ENCODE data around the gene KRT7. TPM values are rescaled to one million over a fixed set of nuclear protein-coding genes. Genes with fewer than 3 reads are reported as not detected.

Gene KRT7
- total RNA-seq, 2 experiments from 2014 or later: not detected

DNA sequence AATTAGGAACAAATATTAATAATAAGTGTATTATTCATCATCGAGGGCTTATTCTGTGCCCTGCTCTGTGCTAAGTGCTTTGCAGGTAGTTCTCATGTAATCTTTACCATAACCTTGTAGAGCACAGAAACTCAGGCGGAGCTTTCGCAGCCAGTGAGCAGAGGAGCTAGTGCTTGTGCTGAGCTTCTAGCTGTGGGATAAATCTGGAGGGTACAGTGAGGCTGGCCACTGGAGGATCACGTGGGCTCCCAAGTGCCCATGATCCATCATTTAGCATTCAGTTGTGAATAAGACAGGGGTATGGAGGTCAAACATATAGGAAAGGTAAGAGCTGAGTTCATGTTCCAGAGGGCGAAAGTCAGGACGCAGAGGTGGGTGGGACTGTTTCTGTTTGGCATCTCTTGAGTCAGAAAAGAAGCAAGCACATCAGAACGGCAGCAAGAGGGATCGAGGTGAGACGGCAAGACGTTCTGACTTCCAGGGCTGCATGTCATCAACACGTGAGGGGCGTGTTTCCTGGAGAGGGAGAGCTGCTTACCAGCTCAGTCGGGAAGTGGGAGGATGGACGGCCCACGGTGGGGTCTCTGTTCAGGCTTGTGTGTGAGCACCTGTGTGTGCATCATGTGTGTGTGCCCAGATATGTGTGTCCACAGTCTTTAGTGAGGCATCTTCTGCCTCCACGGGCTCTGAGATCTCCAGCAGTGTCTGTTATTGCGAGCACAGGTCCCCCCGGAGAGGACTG, 24.4 kb upstream of the KRT7 start:
- no peak overlapping the region for H3K27ac ChIP-seq (ENCODE audit: low read depth in 1 of 2, low read length in 2 of 2)
- no peak for DNase-seq
- no peaks in the 10 kb centered on the region for H3K9me3 Mint-ChIP-seq
- TF ChIP-seq, protein P1, sequence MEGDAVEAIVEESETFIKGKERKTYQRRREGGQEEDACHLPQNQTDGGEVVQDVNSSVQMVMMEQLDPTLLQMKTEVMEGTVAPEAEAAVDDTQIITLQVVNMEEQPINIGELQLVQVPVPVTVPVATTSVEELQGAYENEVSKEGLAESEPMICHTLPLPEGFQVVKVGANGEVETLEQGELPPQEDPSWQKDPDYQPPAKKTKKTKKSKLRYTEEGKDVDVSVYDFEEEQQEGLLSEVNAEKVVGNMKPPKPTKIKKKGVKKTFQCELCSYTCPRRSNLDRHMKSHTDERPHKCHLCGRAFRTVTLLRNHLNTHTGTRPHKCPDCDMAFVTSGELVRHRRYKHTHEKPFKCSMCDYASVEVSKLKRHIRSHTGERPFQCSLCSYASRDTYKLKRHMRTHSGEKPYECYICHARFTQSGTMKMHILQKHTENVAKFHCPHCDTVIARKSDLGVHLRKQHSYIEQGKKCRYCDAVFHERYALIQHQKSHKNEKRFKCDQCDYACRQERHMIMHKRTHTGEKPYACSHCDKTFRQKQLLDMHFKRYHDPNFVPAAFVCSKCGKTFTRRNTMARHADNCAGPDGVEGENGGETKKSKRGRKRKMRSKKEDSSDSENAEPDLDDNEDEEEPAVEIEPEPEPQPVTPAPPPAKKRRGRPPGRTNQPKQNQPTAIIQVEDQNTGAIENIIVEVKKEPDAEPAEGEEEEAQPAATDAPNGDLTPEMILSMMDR (IDR thresholded peaks at IDR 0.05): no peak
- H3K36me3 ChIP-seq (ENCODE audit: insufficient read depth, low read length): no peaks in the 10 kb centered on the region
- ChIA-PET POLR2A (no interaction called here), CTCF (no interaction called here)
- H3K4me3 ChIP-seq (ENCODE audit: low read length): no peak overlapping the region
- intact Hi-C loops (cut with DNase I, micrococcal nuclease): no loop called here
- H3K36me3 Mint-ChIP-seq (ENCODE audit: low read depth): no peaks in the 10 kb centered on the region
- peaks cover 2% of the 10 kb centered on the region for H3K4me1 ChIP-seq (ENCODE audit: insufficient read depth, low read length)
- H3K4me1 Mint-ChIP-seq (ENCODE audit: low read depth): no peaks in the 10 kb centered on the region
- H3K27me3 Mint-ChIP-seq: peaks cover 14% of the 10 kb centered on the region
- H3K27ac Mint-ChIP-seq: no peak overlapping the region
- no peak for ATAC-seq (ENCODE audit: poor library complexity)
- no peak overlapping the region for H3K4me3 Mint-ChIP-seq
- H3K9me3 ChIP-seq (ENCODE audit: control insufficient read depth in 1 of 2, insufficient read depth in 1 of 2, low read length in 2 of 2): no peaks in the 10 kb centered on the region
- H3K27me3 ChIP-seq (ENCODE audit: control insufficient read depth in 1 of 2, insufficient read depth in 2 of 2, low read length in 2 of 2): peaks cover 0 to 3% of the 10 kb centered on the region in 2 experiments

DNA sequence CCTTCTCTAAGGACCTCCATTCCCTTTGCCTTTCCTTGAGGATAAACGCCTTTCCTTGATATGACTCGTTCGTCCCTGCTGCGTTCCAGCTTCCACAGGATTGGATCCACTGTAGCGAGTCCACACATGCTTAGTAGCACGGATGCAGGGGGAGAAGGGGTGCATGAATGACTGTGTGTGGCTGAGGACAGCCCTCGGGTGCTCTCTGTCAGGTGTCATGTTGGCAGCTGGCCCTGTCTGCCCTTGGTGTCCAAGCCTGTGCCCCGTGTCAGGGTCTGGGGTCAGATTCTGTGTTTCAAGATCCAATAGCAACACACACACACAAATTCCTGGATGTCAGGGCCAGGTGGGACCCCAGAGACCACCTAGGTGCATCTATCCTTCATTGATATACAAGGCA, 23.7 kb upstream of the KRT7 start:
- no peaks in the 10 kb centered on the region for H3K9me3 ChIP-seq (ENCODE audit: control insufficient read depth in 1 of 2, insufficient read depth in 1 of 2, low read length in 2 of 2)
- Mint-ChIP-seq H3K4me3 (no peak overlapping the region), H3K9me3 (no peaks in the 10 kb centered on the region), H3K36me3 (ENCODE audit: low read depth) (no peaks in the 10 kb centered on the region), H3K27me3 (peaks cover 15% of the 10 kb centered on the region), H3K4me1 (ENCODE audit: low read depth) (no peaks in the 10 kb centered on the region), H3K27ac (no peak overlapping the region)
- DNase-seq (no peak), ATAC-seq (ENCODE audit: poor library complexity) (no peak)
- H3K36me3 ChIP-seq (ENCODE audit: insufficient read depth, low read length): no peaks in the 10 kb centered on the region
- ChIA-PET POLR2A (no interaction called here), CTCF (no interaction called here)
- H3K4me3 ChIP-seq (ENCODE audit: low read length): no peak overlapping the region
- H3K4me1 ChIP-seq (ENCODE audit: insufficient read depth, low read length): no peaks in the 10 kb centered on the region
- no peak overlapping the region for H3K27ac ChIP-seq (ENCODE audit: low read depth in 1 of 2, low read length in 2 of 2)
- H3K27me3 ChIP-seq (ENCODE audit: control insufficient read depth in 1 of 2, insufficient read depth in 2 of 2, low read length in 2 of 2): peaks cover 0 to 3% of the 10 kb centered on the region in 2 experiments
- intact Hi-C loops (cut with DNase I, micrococcal nuclease): no loop called here
- TF ChIP-seq, protein P1 (IDR thresholded peaks at IDR 0.05): no peak

DNA sequence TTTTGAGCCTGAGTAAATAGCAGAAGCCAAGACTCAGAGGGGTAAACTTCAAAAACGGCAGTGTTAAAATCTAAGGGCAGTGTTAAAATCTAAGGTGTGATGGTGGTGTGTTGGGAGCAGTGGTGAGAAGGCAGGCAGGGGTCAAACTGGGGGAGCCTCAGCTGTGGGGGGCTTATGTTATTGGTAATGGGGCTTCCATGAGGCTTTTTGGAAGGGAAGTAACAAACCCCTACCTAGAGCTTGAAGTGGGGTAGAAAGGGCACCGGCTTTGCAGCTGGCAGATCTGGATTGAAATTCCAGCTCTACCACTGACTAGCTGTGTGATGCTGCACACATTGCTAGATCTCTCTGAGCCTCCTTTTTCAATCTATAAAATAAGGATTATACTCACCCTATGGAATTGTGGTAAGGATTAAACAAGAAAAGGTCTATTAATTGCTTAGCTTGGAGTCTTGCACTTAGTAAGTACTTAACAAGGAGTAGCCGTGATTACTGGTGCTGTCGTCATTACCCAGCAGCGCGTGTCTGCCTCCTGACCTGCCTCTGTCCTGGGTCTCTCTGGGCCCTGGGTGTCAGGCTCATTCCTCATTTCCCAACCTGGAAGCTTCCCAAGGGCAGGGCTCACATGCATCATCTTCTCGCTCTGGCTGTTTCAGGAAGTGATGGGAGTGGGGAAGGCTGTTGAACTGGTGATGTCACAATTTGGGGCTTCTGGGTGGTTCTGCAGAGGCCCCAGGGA, 22.7 kb upstream of the KRT7 start:
- Mint-ChIP-seq H3K9me3 (no peaks in the 10 kb centered on the region), H3K36me3 (ENCODE audit: low read depth) (no peaks in the 10 kb centered on the region), H3K27me3 (peaks cover 20% of the 10 kb centered on the region), H3K4me3 (no peak overlapping the region), H3K4me1 (ENCODE audit: low read depth) (no peaks in the 10 kb centered on the region), H3K27ac (no peak overlapping the region)
- Histone ChIP-seq H3K36me3 (ENCODE audit: insufficient read depth, low read length) (no peaks in the 10 kb centered on the region), H3K4me1 (ENCODE audit: insufficient read depth, low read length) (no peaks in the 10 kb centered on the region), H3K27me3 (ENCODE audit: control insufficient read depth in 1 of 2, insufficient read depth in 2 of 2, low read length in 2 of 2) (peaks cover 0 to 3% of the 10 kb centered on the region in 2 experiments), H3K27ac (ENCODE audit: low read depth in 1 of 2, low read length in 2 of 2) (no peak overlapping the region), H3K4me3 (ENCODE audit: low read length) (no peak overlapping the region), H3K9me3 (ENCODE audit: control insufficient read depth in 1 of 2, insufficient read depth in 1 of 2, low read length in 2 of 2) (no peaks in the 10 kb centered on the region)
- ChIA-PET CTCF (no interaction called here), POLR2A (no interaction called here)
- TF ChIP-seq, protein P1 (IDR thresholded peaks at IDR 0.05): no peak
- intact Hi-C loops (cut with DNase I, micrococcal nuclease): no loop called here
- DNase-seq: no peak
- ATAC-seq (ENCODE audit: poor library complexity): no peak

All from CD4-positive, alpha-beta T cell (primary cell).